HFF-Myc (cell line): ENCODE results near the gene ADAM17.
"Not testable (repeated sequence)": the region's sequence is repeated elsewhere in the genome, so short reads cannot be mapped to it uniquely, and the experiment has no call there.

ENCODE experiments used
- DNase-seq: peaks from one replicate; pipeline ENCODE4 v3.0.0-alpha.2; 2011; ENCODE audit warnings: low read depth; ENCODE audit errors: extremely low read depth
- H3K4me3 ChIP-seq: replicated peaks from 2 replicates; pipeline ENCODE4 v1.5.1; 2011; ENCODE audit warnings: low read depth, mild to moderate bottlenecking, control low read depth, low read length
- CTCF ChIP-seq: IDR thresholded peaks from 2 replicates; pipeline ENCODE4 v1.5.1; 2012; ENCODE audit warnings: mild to moderate bottlenecking, low read depth, low read length, control low read depth; ENCODE audit errors: missing control alignments

Gene ADAM17

GRCh38 chr2:9525266-9525665 is 30.4 kb downstream of the ADAM17 start:
- H3K4me3 ChIP-seq: no peak overlapping the region
- DNase-seq: no peak
- no peak for TF ChIP-seq CTCF

- no peak for DNase-seq
- H3K4me3 ChIP-seq: no peak overlapping the region
- no peak for TF ChIP-seq CTCF
Measured at GRCh38 chr2:9524291-9524690, 31.3 kb downstream of the ADAM17 start.

GRCh38 chr2:9519250-9519649 is 36.4 kb downstream of the ADAM17 start:
- H3K4me3 ChIP-seq: no peak overlapping the region
- no peak for TF ChIP-seq CTCF
- DNase-seq: no peak

GRCh38 chr2:9518780-9519179 is 36.9 kb downstream of the ADAM17 start:
- TF ChIP-seq CTCF: no peak
- DNase-seq: no peak

GRCh38 chr2:9518163-9518562 is 37.5 kb downstream of the ADAM17 start:
- H3K4me3 ChIP-seq: no peak overlapping the region
- TF ChIP-seq CTCF: no peak
- no peak for DNase-seq

More at GRCh38 chr2:9518780-9519179, 36.9 kb downstream of the ADAM17 start:
- no peak overlapping the region for H3K4me3 ChIP-seq

- H3K4me3 ChIP-seq: no peak overlapping the region
- no peak for TF ChIP-seq CTCF
- no peak for DNase-seq
Measured at GRCh38 chr2:9517118-9517782, 38.4 kb downstream of the ADAM17 start.

GRCh38 chr2:9513946-9514345 is 41.7 kb downstream of the ADAM17 start:
- H3K4me3 ChIP-seq, DNase-seq: not testable (repeated sequence)
